HepG2 (cell line): ENCODE data around the gene TMEM9. TPM values are rescaled to one million over a fixed set of nuclear protein-coding genes. Genes with fewer than 3 reads are reported as not detected.

Experiments used
- ATAC-seq: fragments of 200-7000 bp; cut with Tn5 transposase; 3 replicates; pipeline ENCODE4 v1.9.1; 2020; ENCODE audit warnings: mild to moderate bottlenecking, moderate library complexity
- BruUV-seq: library from RNA; stranded (reverse); fragments of 400-500 nt; replicated peaks from 2 replicates; lab custom pipeline; 2021; lab: Mats Ljungman, UMichigan
- CTCF ChIA-PET: fragments of 300-600 bp; formaldehyde crosslinking; extraction: SDS; loops from one replicate; lab custom pipeline; 2021; ENCODE audit warnings: low total read pairs, inconsistent platforms, low intra/inter-chr PET ratio; lab: Yijun Ruan, JAX
- POLR2A ChIA-PET: fragments of 350-600 bp; sonication (Branson Sonifier 250); formaldehyde crosslinking; loops from one replicate; lab custom pipeline; 2020; ENCODE audit warnings: antibody characterized with exemption, inconsistent platforms; lab: Yijun Ruan, JAX
- DNase-seq: peaks from one replicate; pipeline ENCODE4 v3.0.0-alpha.2; 2015; ENCODE audit warnings: low spot score
- FAIRE-seq: peaks from 3 replicates; lab custom pipeline; 2011; peaks lifted over from hg19 to GRCh38; lab: Jason Lieb, UNC
- H2AFZ ChIP-seq: one replicate; pipeline ENCODE4 v1.6.1; 2011; ENCODE audit warnings: low read length, inconsistent platforms
- H3K27ac ChIP-seq: fragments of 300-600 bp; 3 replicates; pipeline ENCODE4 v1.8.0; 2011; ENCODE audit warnings: mixed run types, mild to moderate bottlenecking, mixed read lengths, low read length, inconsistent platforms; ENCODE audit not compliant: insufficient read depth; ENCODE audit errors: extremely low read length
- H3K27me3 ChIP-seq, 2 experiments: fragments of 200-600 bp in 1 of 2; 2 replicates in 1 of 2; 3 replicates in 1 of 2; pipeline versions ENCODE4 v1.6.0 to v1.8.0; 2011; ENCODE audit warnings: low read length in 2 of 2, mild to moderate bottlenecking in 2 of 2, moderate library complexity in 2 of 2, inconsistent platforms in 1 of 2; ENCODE audit not compliant: insufficient read depth in 2 of 2, control insufficient read depth in 1 of 2
- H3K36me3 ChIP-seq, 2 experiments: fragments of 200-600 bp in 1 of 2; replicated peaks in 1 of 2; 2 replicates in 1 of 2; 3 replicates in 1 of 2; pipeline versions ENCODE4 v1.5.1 to v1.8.0; 2011; ENCODE audit warnings: low read length in 2 of 2, inconsistent platforms in 1 of 2; ENCODE audit not compliant: insufficient read depth in 2 of 2, control insufficient read depth in 1 of 2
- H3K4me1 ChIP-seq: 2 replicates; pipeline ENCODE4 v1.5.1; 2012; ENCODE audit warnings: low read length, inconsistent platforms; ENCODE audit not compliant: insufficient read depth
- H3K4me2 ChIP-seq: 2 replicates; pipeline ENCODE4 v1.6.0; 2011; ENCODE audit warnings: low read depth, low read length, inconsistent platforms
- H3K4me3 ChIP-seq, 3 experiments: fragments of 200-600 bp in 1 of 3; sonication (generic), shearing (Covaris generic) in 1 of 3; replicated peaks in 1 of 3; 2 replicates each; pipeline ENCODE4 v1.5.1; 2011 to 2016; ENCODE audit warnings: low read length in 3 of 3, inconsistent platforms in 2 of 3, low read depth in 2 of 3, mild to moderate bottlenecking in 2 of 3, control low read depth in 1 of 3, mixed read lengths in 1 of 3; ENCODE audit not compliant: insufficient read depth in 1 of 3
- H3K79me2 ChIP-seq: one replicate; pipeline ENCODE4 v1.6.1; 2011; ENCODE audit warnings: low read length, inconsistent platforms; ENCODE audit not compliant: insufficient read depth
- H3K9ac ChIP-seq: 2 replicates; pipeline ENCODE4 v1.6.0; 2011; ENCODE audit warnings: mild to moderate bottlenecking, low read depth, low read length, inconsistent platforms; ENCODE audit not compliant: insufficient read depth
- H3K9me3 ChIP-seq: 2 replicates; pipeline ENCODE4 v1.5.1; 2012; ENCODE audit warnings: mild to moderate bottlenecking, low read length
- H4K20me1 ChIP-seq: 2 replicates; pipeline ENCODE4 v1.6.0; 2011; ENCODE audit warnings: inconsistent platforms, mild to moderate bottlenecking, low read length, moderate library complexity; ENCODE audit not compliant: insufficient read depth
- ATF7 ChIP-seq, 2 experiments: fragments of 450-650 bp in 1 of 2; sonication (generic) in 1 of 2; formaldehyde crosslinking in 1 of 2; IDR thresholded peaks; 2 replicates each; pipeline versions ENCODE4 v1.4.0 to v1.6.1; 2016 to 2020; ENCODE audit warnings: antibody characterized with exemption in 1 of 2, mild to moderate bottlenecking in 1 of 2, missing genetic modification reagents in 1 of 2
- CREM ChIP-seq, 2 experiments: sonication (generic) in 1 of 2; formaldehyde crosslinking in 1 of 2; IDR thresholded peaks; 2 replicates each; pipeline versions ENCODE4 v1.4.0 to v1.6.1; 2016 to 2020; ENCODE audit warnings: antibody characterized with exemption in 1 of 2, mild to moderate bottlenecking in 1 of 2, missing genetic modification reagents in 1 of 2
- DDIT3 ChIP-seq: sonication (generic); formaldehyde crosslinking; IDR thresholded peaks from 2 replicates; pipeline ENCODE4 v1.4.0; 2020; ENCODE audit warnings: mild to moderate bottlenecking, missing genetic modification reagents
- GLI4 ChIP-seq: sonication (generic); formaldehyde crosslinking; IDR thresholded peaks from 2 replicates; pipeline ENCODE4 v1.5.1; 2020; ENCODE audit warnings: missing genetic modification reagents, mild to moderate bottlenecking, moderate library complexity, borderline replicate concordance
- GRHL1 ChIP-seq: sonication (generic); formaldehyde crosslinking; conservative IDR thresholded peaks from 2 replicates; pipeline ENCODE4 v1.8.0; 2022; ENCODE audit warnings: missing genetic modification reagents
- PBX2 ChIP-seq: IDR thresholded peaks from 2 replicates; pipeline ENCODE4 v1.6.1; 2016; ENCODE audit warnings: control low read depth
- SIX4 ChIP-seq: sonication (generic); formaldehyde crosslinking; IDR thresholded peaks from 2 replicates; pipeline ENCODE4 v1.4.0; 2020; ENCODE audit warnings: missing genetic modification reagents
- SKIL ChIP-seq: sonication (generic); formaldehyde crosslinking; IDR thresholded peaks from 2 replicates; pipeline ENCODE4 v1.8.0; 2022; ENCODE audit warnings: missing genetic modification reagents, mild to moderate bottlenecking, moderate library complexity, borderline replicate concordance
- U2AF2 ChIP-seq: fragments of 200-400 bp; formaldehyde crosslinking; IDR thresholded peaks from 2 replicates; pipeline ENCODE4 v1.6.1; 2017; ENCODE audit warnings: low read depth, mild to moderate bottlenecking, low read length
- YY1 ChIP-seq: IDR thresholded peaks from 2 replicates; pipeline ENCODE4 v1.6.1; 2011; ENCODE audit warnings: low read length, low read depth, moderate library complexity, mild to moderate bottlenecking; ENCODE audit not compliant: insufficient read depth, insufficient replicate concordance
- ZKSCAN8 ChIP-seq: IDR thresholded peaks from 2 replicates; pipeline ENCODE4 v1.6.1; 2016; ENCODE audit warnings: borderline replicate concordance, missing genetic modification reagents, missing compliant biosample characterization
- ZNF362 ChIP-seq: sonication (generic); formaldehyde crosslinking; IDR thresholded peaks from 2 replicates; pipeline ENCODE4 v1.4.0; 2020; ENCODE audit warnings: missing genetic modification reagents, mild to moderate bottlenecking, borderline replicate concordance
- ZNF784 ChIP-seq: sonication (generic); formaldehyde crosslinking; IDR thresholded peaks from 2 replicates; pipeline ENCODE4 v1.5.1; 2020; ENCODE audit warnings: missing genetic modification reagents, mild to moderate bottlenecking, borderline replicate concordance
- ZNF83 ChIP-seq: sonication (generic); formaldehyde crosslinking; IDR thresholded peaks from 2 replicates; pipeline ENCODE4 v1.4.0; 2020; ENCODE audit warnings: missing genetic modification reagents, mild to moderate bottlenecking, borderline replicate concordance
- ZSCAN9 ChIP-seq: IDR thresholded peaks from 2 replicates; pipeline ENCODE4 v1.6.1; 2016; ENCODE audit warnings: borderline replicate concordance
- WGBS: methylation state at CpG from one replicate; pipeline ENCODE4 v1.1.6; 2017; ENCODE audit warnings: low lambda C conversion rate; 5-methylcytosine and 5-hydroxymethylcytosine counted together
- in situ Hi-C: cut with HindIII; loops from 2 replicates; pipeline ENCODE4 v1.10.0; 2017; ENCODE audit warnings: low pct_unique_long_range_greater_than_20kb; ENCODE audit not compliant: extremely low pct_ligation_motif_present
- intact Hi-C: fragments of 100-400 bp; cut with micrococcal nuclease; formaldehyde crosslinking; loops from one replicate; pipeline ENCODE4 v1.10.0; 2022; ENCODE audit not compliant: unreplicated experiment
- polyA plus RNA-seq, 8 experiments: library from polyadenylated mRNA; depleted of rRNA in 3 of 8; stranded (reverse) in 7 of 8; unstranded in 1 of 8; fragments of >200 nt; fragmentation: Illumina TruSeq in 4 of 8; extraction: Trizol in 4 of 8; gene quantifications; 2 replicates each; pipeline versions ENCODE4 v1.2.1 to v1.2.3, GENCODE V29; 2011 to 2016; ENCODE audit warnings: low read depth in 4 of 8, missing spikeins in 1 of 8, mixed read lengths in 1 of 8; ENCODE audit not compliant: insufficient read depth in 1 of 8
- total RNA-seq, 5 experiments: library from RNA; depleted of rRNA; stranded (reverse); fragments of >200 nt; fragmentation: Illumina TruSeq; extraction: Trizol; gene quantifications; 2 replicates each; pipeline ENCODE4 v1.2.3, GENCODE V29; 2016; ENCODE audit warnings: low read depth in 1 of 5

The TMEM9 gene
- total and polyA plus RNA-seq, 2 of the 13 experiments (the other 11 are each of a cell fraction or from before 2014, with no cell fraction given): 60.9 to 102 TPM

GRCh38 chr1:201181323-201181722 lies 27.0 kb upstream of the TMEM9 start (continued):
- TF ChIP-seq SKIL (CRISPR knock-in tag): no peak
- no peak for TF ChIP-seq ZNF784 (CRISPR knock-in tag)

- Histone ChIP-seq H3K9ac (no peak overlapping the region), H3K27me3 (peaks cover 0 to 32% of the 10 kb centered on the region in 2 experiments; a peak in 2 of 5 replicates), H3K27ac (no peak overlapping the region), H3K36me3 (no peaks in the 10 kb centered on the region), H3K4me3 (no peak overlapping the region), H3K4me2 (no peak overlapping the region), H3K79me2 (no peaks in the 10 kb centered on the region), H3K4me1 (peaks cover 34% of the 10 kb centered on the region), H4K20me1 (no peaks in the 10 kb centered on the region), H3K9me3 (no peaks in the 10 kb centered on the region), H2AFZ (no peak overlapping the region)
- no peak for ATAC-seq
- CTCF ChIA-PET: no interaction called here
- POLR2A ChIA-PET: no interaction called here
- intact Hi-C loops: no loop called here
- no TSS peak for BruUV-seq
- WGBS: no CpG with 5 or more reads among the region's 6 CpGs
- in situ Hi-C loops: no loop called here
- FAIRE-seq: no peak
- DNase-seq: no peak
- no peak for TF ChIP-seq CREM (IDR thresholded peaks at IDR 0.05)
- no peak for TF ChIP-seq CREM (CRISPR knock-in tag; IDR thresholded peaks at IDR 0.05)
- TF ChIP-seq PBX2: no peak
- no peak for TF ChIP-seq U2AF2
- TF ChIP-seq GRHL1 (CRISPR knock-in tag): no peak
- TF ChIP-seq GLI4 (CRISPR knock-in tag): no peak
- TF ChIP-seq YY1: no peak
- no peak for TF ChIP-seq SIX4
- no peak for TF ChIP-seq DDIT3 (CRISPR knock-in tag)
- TF ChIP-seq ZKSCAN8 (CRISPR knock-in tag): no peak
- TF ChIP-seq ZNF362 (CRISPR knock-in tag): no peak
- TF ChIP-seq ZNF83: no peak
- TF ChIP-seq ATF7 (IDR thresholded peaks at IDR 0.05): no peak
- no peak for TF ChIP-seq ATF7 (CRISPR knock-in tag; IDR thresholded peaks at IDR 0.05)
- no peak for TF ChIP-seq ZSCAN9
Observed at GRCh38 chr1:201180901-201181300, 26.6 kb upstream of the TMEM9 start.
